C4-2B (cell line): Measurements from ENCODE around the gene FAM131B.

Source experiments
- ZFX ChIP-seq: fragments of 450-650 bp; IDR thresholded peaks from 2 replicates; pipeline ENCODE4 v1.6.1; 2017
- TF ChIP-seq, protein P1 (sequence below): fragments of 450-650 bp; conservative IDR thresholded peaks from 2 replicates; pipeline ENCODE4 v1.5.1; 2017; ENCODE audit warnings: mild to moderate bottlenecking

DNA sequence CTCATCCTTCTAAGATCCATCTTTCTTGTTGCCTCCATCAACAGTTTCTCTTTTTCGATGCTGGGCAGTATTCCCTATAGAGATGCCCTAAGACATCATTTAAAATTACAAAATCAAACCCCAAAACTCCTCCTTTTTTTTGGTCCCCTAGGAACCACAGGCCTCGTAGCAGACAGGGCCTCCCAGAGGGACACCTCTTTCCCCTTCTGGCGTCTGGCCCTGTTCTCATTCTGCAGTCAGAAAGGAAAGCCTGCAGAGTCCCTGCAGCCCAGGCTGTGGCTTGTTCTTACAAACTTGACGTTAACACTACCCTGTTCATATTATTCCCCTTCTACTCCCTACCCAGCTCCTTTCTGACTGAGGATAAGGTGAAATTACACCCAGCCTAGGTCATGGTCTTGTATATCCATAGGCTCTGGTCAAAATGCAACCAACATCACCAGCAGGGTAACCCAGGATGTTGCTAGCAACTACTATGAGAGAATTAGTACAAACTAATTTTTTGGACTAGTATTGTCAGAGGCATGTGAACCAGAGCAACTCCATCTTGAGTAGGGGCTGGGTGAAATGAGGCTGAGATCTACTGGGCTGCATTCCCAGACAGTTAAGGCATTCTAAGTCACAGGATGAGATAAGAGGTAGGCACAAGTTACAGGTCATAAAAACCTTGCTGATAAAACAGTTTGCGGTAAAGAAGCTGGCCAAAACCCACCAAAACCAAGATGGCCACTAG is 49.6 kb upstream of the FAM131B start:
- TF ChIP-seq, protein P1, sequence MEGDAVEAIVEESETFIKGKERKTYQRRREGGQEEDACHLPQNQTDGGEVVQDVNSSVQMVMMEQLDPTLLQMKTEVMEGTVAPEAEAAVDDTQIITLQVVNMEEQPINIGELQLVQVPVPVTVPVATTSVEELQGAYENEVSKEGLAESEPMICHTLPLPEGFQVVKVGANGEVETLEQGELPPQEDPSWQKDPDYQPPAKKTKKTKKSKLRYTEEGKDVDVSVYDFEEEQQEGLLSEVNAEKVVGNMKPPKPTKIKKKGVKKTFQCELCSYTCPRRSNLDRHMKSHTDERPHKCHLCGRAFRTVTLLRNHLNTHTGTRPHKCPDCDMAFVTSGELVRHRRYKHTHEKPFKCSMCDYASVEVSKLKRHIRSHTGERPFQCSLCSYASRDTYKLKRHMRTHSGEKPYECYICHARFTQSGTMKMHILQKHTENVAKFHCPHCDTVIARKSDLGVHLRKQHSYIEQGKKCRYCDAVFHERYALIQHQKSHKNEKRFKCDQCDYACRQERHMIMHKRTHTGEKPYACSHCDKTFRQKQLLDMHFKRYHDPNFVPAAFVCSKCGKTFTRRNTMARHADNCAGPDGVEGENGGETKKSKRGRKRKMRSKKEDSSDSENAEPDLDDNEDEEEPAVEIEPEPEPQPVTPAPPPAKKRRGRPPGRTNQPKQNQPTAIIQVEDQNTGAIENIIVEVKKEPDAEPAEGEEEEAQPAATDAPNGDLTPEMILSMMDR = no peak
- no peak for TF ChIP-seq ZFX
